Vein endothelial cell (primary cell): ENCODE measurements around the gene PROX2. TPM values are rescaled to one million over a fixed set of nuclear protein-coding genes. Genes with fewer than 3 reads are reported as not detected.

Experiments
- total RNA-seq: library from RNA; depleted of rRNA; stranded (reverse); fragments of >200 nt; gene quantifications from 2 replicates; pipeline ENCODE4 v1.2.3, GENCODE V29; 2012

PROX2 gene
- under 0.01 TPM in 1 of 2 replicates, not detected in the other for total RNA-seq

GRCh38 chr14:74875941-74876913, at the start of gene PROX2:
Gene PROX2, minus strand, starts transcription at chr14:74876145. Its CDS starts 12,311 bp downstream, at chr14:74863834.

GRCh38 chr14:74922752-74923401, 46.9 kb upstream of the PROX2 start, which contains the start of gene RPS6KL1:
Gene RPS6KL1, minus strand, starts transcription at chr14:74923260. Its CDS starts 1,719 bp downstream, at chr14:74921541.

GRCh38 chr14:74881431-74882102, 5.6 kb upstream of the PROX2 start, which contains the start of gene DLST:
Gene DLST, plus strand, starts transcription at chr14:74881916. Its CDS starts 38 bp downstream, at chr14:74881954.

Other genes starting within 250 kb of the PROX2 start
- 46.1 and 48.0 TPM in 2 replicates for gene AREL1, start 163.1 kb downstream of the PROX2 start, total RNA-seq
- gene FCF1, start 163.0 kb downstream of the PROX2 start, total RNA-seq: 26.8 and 44.9 TPM in 2 replicates
- 41.8 and 41.9 TPM in 2 replicates for gene YLPM1, start 112.8 kb downstream of the PROX2 start, total RNA-seq
- 68.3 and 77.8 TPM in 2 replicates for gene DLST, start 5.8 kb upstream of the PROX2 start, total RNA-seq
- 10.5 and 14.7 TPM in 2 replicates for gene RPS6KL1, start 47.1 kb upstream of the PROX2 start, total RNA-seq
- 320 and 421 TPM in 2 replicates for gene PGF, start 79.5 kb upstream of the PROX2 start, total RNA-seq
- gene EIF2B2, start 126.8 kb upstream of the PROX2 start, total RNA-seq: 79.4 and 187 TPM in 2 replicates
- gene MLH3, start 175.3 kb upstream of the PROX2 start, total RNA-seq: 15.7 and 19.5 TPM in 2 replicates
- gene ACYP1, start 187.9 kb upstream of the PROX2 start, total RNA-seq: 7.3 and 8.8 TPM in 2 replicates
- gene ZC2HC1C, start 193.5 kb upstream of the PROX2 start, total RNA-seq: 0.67 and 1.6 TPM in 2 replicates